AML-193 (cell line): ENCODE measurements around the gene ARID3A.

ENCODE experiments used
- DNase-seq, 2 experiments: peaks; one replicate each; lab custom pipeline; 2025; lab: John Stamatoyannopoulos, UW

The ARID3A gene

GRCh38 chr19:931860-932647 is 6.2 kb downstream of the ARID3A start:
- DNase-seq: no peak

- no peak for DNase-seq
Measured at GRCh38 chr19:932648-933552, 7.1 kb downstream of the ARID3A start.

- no peak for DNase-seq
Measured at GRCh38 chr19:933553-933882, 7.7 kb downstream of the ARID3A start.

GRCh38 chr19:934197-934840 is 8.5 kb downstream of the ARID3A start:
- DNase-seq: no peak

GRCh38 chr19:934865-935479 is 9.1 kb downstream of the ARID3A start:
- no peak for DNase-seq

GRCh38 chr19:936175-936546 is 10.3 kb downstream of the ARID3A start:
- no peak for DNase-seq

GRCh38 chr19:937259-937694 is 11.4 kb downstream of the ARID3A start:
- no peak for DNase-seq

- no peak for DNase-seq
Measured at GRCh38 chr19:938233-938923, 12.5 kb downstream of the ARID3A start.

- DNase-seq: no peak
Measured at GRCh38 chr19:939439-939838, 13.6 kb downstream of the ARID3A start.

- DNase-seq: no peak
Measured at GRCh38 chr19:939922-940321, 14.1 kb downstream of the ARID3A start.

- DNase-seq: peak; percentile 43 to 48
Measured at GRCh38 chr19:940591-941291, 14.9 kb downstream of the ARID3A start.

GRCh38 chr19:941292-942132 is 15.7 kb downstream of the ARID3A start:
- no peak for DNase-seq

- DNase-seq: no peak
Measured at GRCh38 chr19:942133-942645, 16.4 kb downstream of the ARID3A start.

GRCh38 chr19:943551-944170 is 17.8 kb downstream of the ARID3A start:
- no peak for DNase-seq

- no peak for DNase-seq
Measured at GRCh38 chr19:944171-944567, 18.3 kb downstream of the ARID3A start.

GRCh38 chr19:944663-945241 is 18.9 kb downstream of the ARID3A start:
- no peak for DNase-seq

- DNase-seq: no peak
Measured at GRCh38 chr19:945401-946252, 19.8 kb downstream of the ARID3A start.

- DNase-seq: no peak
Measured at GRCh38 chr19:947090-947706, 21.4 kb downstream of the ARID3A start.
